GM12878 (cell line): ENCODE results near the gene KRT80. TPM values are rescaled to one million over a fixed set of nuclear protein-coding genes. Genes with fewer than 3 reads are reported as not detected.

Experiments used
- ATAC-seq: fragments of 200-7000 bp; cut with Tn5 transposase; 3 replicates; pipeline ENCODE4 v1.9.1; 2020; ENCODE audit warnings: mild to moderate bottlenecking, moderate library complexity
- BruUV-seq: library from RNA; stranded (reverse); fragments of 400-500 nt; replicated peaks from 2 replicates; lab custom pipeline; 2021; lab: Mats Ljungman, UMichigan
- CTCF ChIA-PET: fragments of 300-600 bp; sonication (Branson Sonifier 250); formaldehyde crosslinking; extraction: SDS; loops from one replicate; lab custom pipeline; 2021; ENCODE audit warnings: inconsistent platforms; lab: Yijun Ruan, JAX
- POLR2A ChIA-PET: fragments of 350-600 bp; formaldehyde crosslinking; extraction: SDS; loops from one replicate; lab custom pipeline; 2021; ENCODE audit warnings: inconsistent platforms; lab: Charles Lee
- RAD21 ChIA-PET: fragments of 300-600 bp; sonication (Branson Sonifier 250); formaldehyde crosslinking; loops from one replicate; lab custom pipeline; 2023; ENCODE audit warnings: antibody characterized with exemption; ENCODE audit not compliant: unreplicated experiment; lab: Charles Lee
- SMC1A ChIA-PET: fragments of 300-600 bp; sonication (Branson Sonifier 250); formaldehyde crosslinking; loops from one replicate; lab custom pipeline; 2023; ENCODE audit not compliant: unreplicated experiment, uncharacterized antibody; lab: Charles Lee
- DNase-seq: peaks from one replicate; pipeline ENCODE4 v3.0.0-alpha.2; 2011; ENCODE audit warnings: low read depth, low spot score
- FAIRE-seq: peaks from 3 replicates; lab custom pipeline; 2011; peaks lifted over from hg19 to GRCh38; lab: Jason Lieb, UNC
- H2AFZ ChIP-seq: 2 replicates; pipeline ENCODE4 v1.6.0; 2011; ENCODE audit warnings: low read depth, low read length, control low read depth; ENCODE audit not compliant: control insufficient read depth
- H3K27ac ChIP-seq: 2 replicates; pipeline ENCODE4 v1.5.1; 2011; ENCODE audit warnings: control low read depth; ENCODE audit not compliant: control insufficient read depth, insufficient read depth
- H3K27me3 ChIP-seq, 2 experiments: replicated peaks in 1 of 2; 2 replicates each; pipeline versions ENCODE4 v1.6.0 to v1.6.1; 2011; ENCODE audit warnings: low read length in 1 of 2; ENCODE audit not compliant: control insufficient read depth in 2 of 2, insufficient read depth in 2 of 2
- H3K36me3 ChIP-seq, 2 experiments: 2 replicates each; pipeline ENCODE4 v1.5.1; 2011; ENCODE audit warnings: low read length in 1 of 2; ENCODE audit not compliant: control insufficient read depth in 2 of 2, insufficient read depth in 2 of 2
- H3K4me1 ChIP-seq: 2 replicates; pipeline ENCODE4 v1.6.1; 2011; ENCODE audit warnings: mild to moderate bottlenecking, low read length, moderate library complexity, mixed read lengths; ENCODE audit not compliant: control insufficient read depth, insufficient read depth
- H3K4me2 ChIP-seq: 2 replicates; pipeline ENCODE4 v1.6.0; 2011; ENCODE audit warnings: control low read depth; ENCODE audit not compliant: control insufficient read depth, insufficient read depth
- H3K4me3 ChIP-seq: fragments of 200-600 bp; sonication (generic); 2 replicates; pipeline ENCODE4 v1.5.1; 2016
- H3K79me2 ChIP-seq: 2 replicates; pipeline ENCODE4 v1.6.0; 2011; ENCODE audit warnings: low read length; ENCODE audit not compliant: control insufficient read depth, insufficient read depth
- H3K9ac ChIP-seq: 2 replicates; pipeline ENCODE4 v1.8.0; 2011; ENCODE audit warnings: low read length, control low read depth, mixed read lengths; ENCODE audit not compliant: control insufficient read depth, insufficient read depth
- H3K9me3 ChIP-seq: replicated peaks from 3 replicates; pipeline ENCODE4 v1.5.1; 2011; ENCODE audit warnings: mild to moderate bottlenecking, low read length; ENCODE audit not compliant: control insufficient read depth, insufficient read depth
- H4K20me1 ChIP-seq: 2 replicates; pipeline ENCODE4 v1.6.0; 2011; ENCODE audit not compliant: control insufficient read depth, insufficient read depth
- ATF7 ChIP-seq: fragments of 450-650 bp; IDR thresholded peaks from 2 replicates; pipeline ENCODE4 v1.6.1; 2016; ENCODE audit warnings: low read depth, mild to moderate bottlenecking
- BCL11A ChIP-seq: IDR thresholded peaks from 2 replicates; pipeline ENCODE4 v1.6.1; 2011; ENCODE audit warnings: low read depth, low read length
- CBFB ChIP-seq: IDR thresholded peaks from 2 replicates; pipeline ENCODE4 v1.6.1; 2016; ENCODE audit warnings: antibody characterized with exemption, low read depth
- HDGF ChIP-seq: fragments of 450-650 bp; IDR thresholded peaks from 2 replicates; pipeline ENCODE4 v1.6.1; 2016; ENCODE audit warnings: antibody characterized with exemption
- JUND ChIP-seq: IDR thresholded peaks from 2 replicates; pipeline ENCODE4 v1.6.1; 2012; ENCODE audit warnings: low read depth, mild to moderate bottlenecking, low read length, improper control_type of control experiment, moderate library complexity
- LARP7 ChIP-seq: fragments of 450-650 bp; IDR thresholded peaks from 2 replicates; pipeline ENCODE4 v1.6.1; 2017; ENCODE audit warnings: mild to moderate bottlenecking
- NFIC ChIP-seq: IDR thresholded peaks from 2 replicates; pipeline ENCODE4 v1.6.1; 2012; ENCODE audit warnings: low read depth, mild to moderate bottlenecking, inconsistent platforms, low read length, moderate library complexity
- RCOR1 ChIP-seq: conservative IDR thresholded peaks from 2 replicates; pipeline ENCODE4 v1.6.1; 2012; ENCODE audit warnings: low read depth, low read length, improper control_type of control experiment
- SREBF1 ChIP-seq: IDR thresholded peaks from 2 replicates; pipeline ENCODE4 v1.6.1; 2012; ENCODE audit warnings: mild to moderate bottlenecking, low read length
- TARDBP ChIP-seq: IDR thresholded peaks from 2 replicates; pipeline ENCODE4 v1.6.1; 2016; ENCODE audit warnings: borderline replicate concordance
- ZNF24 ChIP-seq: fragments of 450-650 bp; IDR thresholded peaks from 2 replicates; pipeline ENCODE4 v1.6.1; 2017; ENCODE audit warnings: antibody characterized with exemption, mild to moderate bottlenecking
- WGBS: methylation state at CpG from one replicate; pipeline ENCODE4 v1.1.6; 2016; ENCODE audit warnings: low lambda C conversion rate; ENCODE audit not compliant: insufficient replicate concordance, insufficient coverage; ENCODE audit errors: missing lambda C conversion rate; 5-methylcytosine and 5-hydroxymethylcytosine counted together
- in situ Hi-C: fragments of 300-500 bp; cut with MboI; formaldehyde crosslinking; loops from 9 replicates; pipeline ENCODE4 v1.14.3; 2018; ENCODE audit warnings: mixed read lengths
- intact Hi-C: fragments of 100-400 bp; cut with micrococcal nuclease; formaldehyde crosslinking; loops from one replicate; pipeline ENCODE4 v1.14.2; 2022; ENCODE audit not compliant: unreplicated experiment
- polyA plus RNA-seq, 11 experiments: library from polyadenylated mRNA; depleted of rRNA in 4 of 11; unstranded in 6 of 11; stranded (reverse) in 5 of 11; fragments of >200 nt; fragmentation: Nextera tagmentation in 4 of 11; fragmentation: Illumina TruSeq in 1 of 11; extraction: Ambion mirVana in 4 of 11; extraction: Trizol in 1 of 11; gene quantifications; 1 replicate in 1 of 11; 2 replicates in 10 of 11; pipeline versions ENCODE4 v1.2.1 to v1.2.3, GENCODE V29; 2011 to 2016; ENCODE audit warnings: inconsistent platforms in 2 of 11, missing spikeins in 2 of 11, low read depth in 1 of 11
- total RNA-seq, 4 experiments: library from RNA; depleted of rRNA in 3 of 4; stranded (reverse); fragments of >200 nt in 3 of 4; fragmentation: Illumina TruSeq in 1 of 4; extraction: Trizol in 1 of 4; gene quantifications; 2 replicates each; pipeline versions ENCODE4 v1.2.1 to v1.2.3, GENCODE V29; 2013 to 2021
- TF ChIP-seq, protein P1 (sequence below): IDR thresholded peaks from 2 replicates; pipeline ENCODE4 v1.6.1; 2012; ENCODE audit warnings: low read depth, low read length, improper control_type of control experiment
- TF ChIP-seq, protein P2 (sequence below): fragments of 150-350 bp; IDR thresholded peaks from 2 replicates; pipeline ENCODE4 v1.6.1; 2014; ENCODE audit warnings: mild to moderate bottlenecking, low read depth, low read length
- TF ChIP-seq, protein P3 (sequence below): IDR thresholded peaks from 2 replicates; pipeline ENCODE4 v1.6.1; 2012; ENCODE audit warnings: low read depth, low read length, improper control_type of control experiment

Gene KRT80
- total and polyA plus RNA-seq, 10 of the 15 experiments (the other 5 are each of a cell fraction or from before 2014, with no cell fraction given): 0.01 TPM; not detected in 9

DNA sequence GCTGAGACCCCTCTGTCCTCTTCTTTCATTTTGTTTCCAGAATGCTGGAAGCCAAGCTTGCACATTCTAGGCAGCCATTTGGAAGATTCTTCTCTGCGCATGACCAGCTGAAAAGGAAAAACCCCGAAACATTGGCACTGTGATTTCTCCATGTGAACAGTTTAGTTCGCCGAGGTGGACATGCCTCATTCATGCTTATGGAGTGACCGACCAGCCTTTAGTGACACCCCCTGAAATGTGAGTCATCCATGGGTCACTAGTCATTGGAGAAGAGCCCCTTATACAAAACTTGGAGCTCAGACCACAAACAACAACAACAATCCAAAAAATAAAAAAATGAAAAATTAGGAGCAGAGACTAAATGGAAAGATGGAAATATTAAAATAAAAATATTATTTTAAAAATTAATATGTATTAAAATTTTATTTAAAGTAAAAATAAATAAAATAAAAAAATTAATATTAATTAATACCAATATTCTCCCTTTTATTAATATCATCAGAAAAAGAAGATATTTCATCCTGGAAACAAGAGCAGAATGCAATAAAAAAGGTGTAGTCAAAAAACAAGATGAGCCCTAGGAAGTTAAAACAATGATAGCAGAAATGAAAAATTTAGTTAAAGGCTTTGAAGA lies 31.7 kb upstream of the KRT80 start (continued):
- no peak for TF ChIP-seq CBFB
- no peak for TF ChIP-seq ATF7
- no peak for TF ChIP-seq JUND
- TF ChIP-seq, protein P1, sequence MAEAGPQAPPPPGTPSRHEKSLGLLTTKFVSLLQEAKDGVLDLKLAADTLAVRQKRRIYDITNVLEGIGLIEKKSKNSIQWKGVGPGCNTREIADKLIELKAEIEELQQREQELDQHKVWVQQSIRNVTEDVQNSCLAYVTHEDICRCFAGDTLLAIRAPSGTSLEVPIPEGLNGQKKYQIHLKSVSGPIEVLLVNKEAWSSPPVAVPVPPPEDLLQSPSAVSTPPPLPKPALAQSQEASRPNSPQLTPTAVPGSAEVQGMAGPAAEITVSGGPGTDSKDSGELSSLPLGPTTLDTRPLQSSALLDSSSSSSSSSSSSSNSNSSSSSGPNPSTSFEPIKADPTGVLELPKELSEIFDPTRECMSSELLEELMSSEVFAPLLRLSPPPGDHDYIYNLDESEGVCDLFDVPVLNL: no peak
- TF ChIP-seq BCL11A: no peak
- no peak for TF ChIP-seq LARP7
- TF ChIP-seq, protein P2, sequence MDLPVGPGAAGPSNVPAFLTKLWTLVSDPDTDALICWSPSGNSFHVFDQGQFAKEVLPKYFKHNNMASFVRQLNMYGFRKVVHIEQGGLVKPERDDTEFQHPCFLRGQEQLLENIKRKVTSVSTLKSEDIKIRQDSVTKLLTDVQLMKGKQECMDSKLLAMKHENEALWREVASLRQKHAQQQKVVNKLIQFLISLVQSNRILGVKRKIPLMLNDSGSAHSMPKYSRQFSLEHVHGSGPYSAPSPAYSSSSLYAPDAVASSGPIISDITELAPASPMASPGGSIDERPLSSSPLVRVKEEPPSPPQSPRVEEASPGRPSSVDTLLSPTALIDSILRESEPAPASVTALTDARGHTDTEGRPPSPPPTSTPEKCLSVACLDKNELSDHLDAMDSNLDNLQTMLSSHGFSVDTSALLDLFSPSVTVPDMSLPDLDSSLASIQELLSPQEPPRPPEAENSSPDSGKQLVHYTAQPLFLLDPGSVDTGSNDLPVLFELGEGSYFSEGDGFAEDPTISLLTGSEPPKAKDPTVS: no peak
- no peak for TF ChIP-seq NFIC
- no peak for TF ChIP-seq SREBF1
- TF ChIP-seq, all 136 proteins: peak for 0

DNA sequence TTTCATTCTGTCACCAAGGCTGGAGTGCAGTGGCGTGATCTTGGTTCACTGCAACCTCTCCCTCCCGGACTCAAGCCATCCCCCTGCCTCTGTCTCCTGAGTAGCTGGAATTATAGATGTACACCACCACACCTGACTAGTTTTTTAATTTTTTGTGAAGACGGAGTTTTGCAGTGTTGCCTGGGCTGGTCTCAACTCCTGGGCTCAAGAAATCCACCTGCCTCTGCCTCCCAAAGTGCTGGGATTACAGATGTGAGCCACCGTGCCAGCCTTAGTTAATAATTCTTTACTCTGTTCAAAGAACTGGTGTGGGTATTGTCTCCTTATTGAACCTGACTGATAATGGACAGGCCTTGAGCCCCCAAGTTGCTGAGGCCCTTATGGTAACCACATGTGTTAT lies 30.9 kb upstream of the KRT80 start:
- no peak overlapping the region for H3K27ac ChIP-seq
- no peaks in the 10 kb centered on the region; a peak in 1 of 4 replicates for H3K27me3 ChIP-seq
- H3K79me2 ChIP-seq: no peaks in the 10 kb centered on the region
- ChIA-PET SMC1A (interaction anchor here (0.9 to 1.9 kb wide), 3 partner anchors 22 to 69 kb away, joined by 3 to 13 read pairs (median 3); no protein-coding TSS in a partner anchor), CTCF (interaction anchor here (1.1 to 8.6 kb wide), 18 partner anchors 8 to 147 kb away, joined by 3 to 84 read pairs (median 6); no protein-coding TSS in a partner anchor), POLR2A (no interaction called here), RAD21 (interaction anchor here (0.8 to 2.1 kb wide), 4 partner anchors 15 to 105 kb away, joined by 3 to 24 read pairs (median 6); no protein-coding TSS in a partner anchor)
- in situ Hi-C loops: no loop called here
- H3K9me3 ChIP-seq: no peaks in the 10 kb centered on the region
- intact Hi-C loops: no loop called here
- TF ChIP-seq RCOR1: no peak
- TF ChIP-seq, protein P3, sequence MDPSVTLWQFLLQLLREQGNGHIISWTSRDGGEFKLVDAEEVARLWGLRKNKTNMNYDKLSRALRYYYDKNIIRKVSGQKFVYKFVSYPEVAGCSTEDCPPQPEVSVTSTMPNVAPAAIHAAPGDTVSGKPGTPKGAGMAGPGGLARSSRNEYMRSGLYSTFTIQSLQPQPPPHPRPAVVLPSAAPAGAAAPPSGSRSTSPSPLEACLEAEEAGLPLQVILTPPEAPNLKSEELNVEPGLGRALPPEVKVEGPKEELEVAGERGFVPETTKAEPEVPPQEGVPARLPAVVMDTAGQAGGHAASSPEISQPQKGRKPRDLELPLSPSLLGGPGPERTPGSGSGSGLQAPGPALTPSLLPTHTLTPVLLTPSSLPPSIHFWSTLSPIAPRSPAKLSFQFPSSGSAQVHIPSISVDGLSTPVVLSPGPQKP: no peak
- TF ChIP-seq ZNF24: no peak
- TF ChIP-seq TARDBP: no peak
- TF ChIP-seq HDGF: no peak
- H4K20me1 ChIP-seq: no peaks in the 10 kb centered on the region
- H2AFZ ChIP-seq: no peak overlapping the region
- H3K36me3 ChIP-seq: no peaks in the 10 kb centered on the region
- FAIRE-seq: no peak
- WGBS: 63% methylated on average over 4 of the region's 4 CpGs
- ATAC-seq: no peak
- no peak overlapping the region for H3K9ac ChIP-seq
- H3K4me2 ChIP-seq: no peak overlapping the region
- H3K4me1 ChIP-seq: peaks cover 6% of the 10 kb centered on the region; the same call in 1 of the 2 replicates
- BruUV-seq: no TSS peak
- DNase-seq: no peak
- no peak overlapping the region for H3K4me3 ChIP-seq
